HCT116 (cell line): Measurements from ENCODE around the gene ZNF695. TPM values are rescaled to one million over a fixed set of nuclear protein-coding genes. Genes with fewer than 3 reads are reported as not detected.

Experiments
- ATAC-seq: fragments of 200-7000 bp; cut with Tn5 transposase; 2 replicates; pipeline ENCODE4 v1.9.1; 2020; ENCODE audit warnings: mild to moderate bottlenecking, moderate library complexity
- BruUV-seq: library from RNA; stranded (reverse); fragments of 400-500 nt; replicated peaks from 2 replicates; lab custom pipeline; 2021; lab: Mats Ljungman, UMichigan
- CTCF ChIA-PET: fragments of 300-600 bp; sonication (Branson Sonifier 250); formaldehyde crosslinking; loops from one replicate; lab custom pipeline; 2021; ENCODE audit warnings: antibody characterized with exemption; lab: Charles Lee
- POLR2A ChIA-PET: fragments of 300-600, 350-600 bp; sonication (Branson Sonifier 250); formaldehyde crosslinking; loops from one replicate; lab custom pipeline; 2021; ENCODE audit warnings: antibody characterized with exemption; lab: Charles Lee
- RAD21 ChIA-PET, 2 experiments: fragments of 300-600 bp; sonication (Branson Sonifier 250); formaldehyde crosslinking; loops; one replicate each; lab custom pipeline; 2023; ENCODE audit warnings: low total read pairs in 2 of 2; ENCODE audit not compliant: uncharacterized antibody in 2 of 2, unreplicated experiment in 2 of 2, low non-redundant PET in 1 of 2; lab: Charles Lee
- DNase-seq: peaks from one replicate; pipeline ENCODE4 v3.0.0-alpha.2; 2010; ENCODE audit warnings: low read depth, low spot score
- H2AFZ ChIP-seq: fragments of 200-600 bp; shearing (Covaris generic), sonication (generic); 2 replicates; pipeline ENCODE4 v1.6.1; 2017; ENCODE audit warnings: low read depth, mixed run types, mixed read lengths, antibody characterized with exemption, low read length; ENCODE audit not compliant: poor library complexity, severe bottlenecking
- H3K27ac ChIP-seq: 2 replicates; pipeline ENCODE4 v1.5.1; 2012; ENCODE audit warnings: low read depth, low read length
- H3K27me3 ChIP-seq: fragments of 200-600 bp; sonication (generic); 2 replicates; pipeline ENCODE4 v1.6.1; 2016; ENCODE audit warnings: mixed run types, low read length, mixed read lengths; ENCODE audit not compliant: insufficient read depth
- H3K36me3 ChIP-seq, 2 experiments: fragments of 200-500 bp in 1 of 2; fragments of 200-600 bp in 1 of 2; sonication (Bioruptor generic) in 1 of 2; sonication (generic) in 1 of 2; 2 replicates each; pipeline versions ENCODE4 v1.5.1 to v1.6.1; 2014 to 2016; ENCODE audit warnings: low read length in 2 of 2, inconsistent platforms in 1 of 2, mixed read lengths in 1 of 2, mixed run types in 1 of 2; ENCODE audit not compliant: insufficient read depth in 2 of 2, control insufficient read depth in 1 of 2
- H3K4me1 ChIP-seq, 2 experiments: fragments of 200-600 bp in 1 of 2; sonication (generic) in 1 of 2; 2 replicates each; pipeline versions ENCODE4 v1.5.1 to v1.6.1; 2012 to 2017; ENCODE audit warnings: low read length in 2 of 2, inconsistent platforms in 1 of 2, mild to moderate bottlenecking in 1 of 2, mixed read lengths in 1 of 2, mixed run types in 1 of 2, moderate library complexity in 1 of 2; ENCODE audit not compliant: insufficient read depth in 2 of 2, control insufficient read depth in 1 of 2
- H3K4me2 ChIP-seq: fragments of 200-600 bp; sonication (generic); 2 replicates; pipeline ENCODE4 v1.6.1; 2017; ENCODE audit warnings: mixed run types, low read length, mixed read lengths
- H3K4me3 ChIP-seq, 2 experiments: fragments of 200-600 bp in 1 of 2; sonication (generic) in 1 of 2; replicated peaks in 1 of 2; 2 replicates each; pipeline ENCODE4 v1.5.1; 2011 to 2016; ENCODE audit warnings: low read length in 2 of 2, control low read depth in 1 of 2, low read depth in 1 of 2, mild to moderate bottlenecking in 1 of 2, mixed read lengths in 1 of 2, mixed run types in 1 of 2
- H3K79me2 ChIP-seq: fragments of 200-600 bp; sonication (generic); 2 replicates; pipeline ENCODE4 v1.6.1; 2017; ENCODE audit warnings: mild to moderate bottlenecking, mixed run types, low read length, moderate library complexity, mixed read lengths; ENCODE audit not compliant: insufficient read depth
- H3K9ac ChIP-seq: fragments of 200-600 bp; sonication (generic); 2 replicates; pipeline ENCODE4 v1.6.1; 2016; ENCODE audit warnings: low read length, mixed read lengths
- H3K9me2 ChIP-seq: fragments of 200-600 bp; sonication (generic), shearing (Covaris generic); 2 replicates; pipeline ENCODE4 v1.6.1; 2017; ENCODE audit warnings: mixed run types, mild to moderate bottlenecking, moderate library complexity; ENCODE audit not compliant: insufficient read depth
- H3K9me3 ChIP-seq, 2 experiments: fragments of 200-500 bp in 1 of 2; fragments of 200-600 bp in 1 of 2; sonication (Bioruptor generic) in 1 of 2; sonication (generic) in 1 of 2; 2 replicates each; pipeline ENCODE4 v1.6.1; 2014 to 2017; ENCODE audit warnings: low read length in 2 of 2, mixed read lengths in 2 of 2, inconsistent platforms in 1 of 2, low read depth in 1 of 2, mild to moderate bottlenecking in 1 of 2, mixed run types in 1 of 2, moderate library complexity in 1 of 2; ENCODE audit not compliant: control insufficient read depth in 1 of 2, insufficient read depth in 1 of 2
- H4K20me1 ChIP-seq: fragments of 200-600 bp; sonication (generic), shearing (Covaris generic); 2 replicates; pipeline ENCODE4 v1.6.1; 2017; ENCODE audit warnings: mixed run types, mild to moderate bottlenecking, moderate library complexity; ENCODE audit not compliant: insufficient read depth
- CTCF ChIP-seq, 3 experiments: fragments of 200-600 bp in 1 of 3; sonication (generic) in 1 of 3; IDR thresholded peaks in 2 of 3; conservative IDR thresholded peaks in 1 of 3; 2 replicates each; pipeline ENCODE4 v1.5.1; 2012 to 2017; ENCODE audit warnings: low read depth in 2 of 3, low read length in 2 of 3, antibody characterized with exemption in 1 of 3, borderline replicate concordance in 1 of 3, control low read depth in 1 of 3, mild to moderate bottlenecking in 1 of 3, mixed read lengths in 1 of 3, mixed run types in 1 of 3, moderate library complexity in 1 of 3; ENCODE audit not compliant: insufficient read depth in 1 of 3
- ELF1 ChIP-seq: IDR thresholded peaks from 2 replicates; pipeline ENCODE4 v1.6.1; 2012; ENCODE audit warnings: low read depth, borderline replicate concordance
- EZH2phosphoT487 ChIP-seq: fragments of 200-600 bp; IDR thresholded peaks from 2 replicates; pipeline ENCODE4 v1.6.1; 2018; ENCODE audit warnings: antibody characterized with exemption, borderline replicate concordance
- FOSL1 ChIP-seq: IDR thresholded peaks from 2 replicates; pipeline ENCODE4 v1.6.1; 2012; ENCODE audit warnings: low read depth
- JUND ChIP-seq: IDR thresholded peaks from 2 replicates; pipeline ENCODE4 v1.6.1; 2012
- POLR2A ChIP-seq: IDR thresholded peaks from 2 replicates; pipeline ENCODE4 v1.7.0; 2011; ENCODE audit warnings: borderline replicate concordance; ENCODE audit not compliant: insufficient read depth, insufficient read length; ENCODE audit errors: extremely low read depth
- REST ChIP-seq: IDR thresholded peaks from 2 replicates; pipeline ENCODE4 v1.6.1; 2012; ENCODE audit warnings: low read depth
- TCF7L2 ChIP-seq: IDR thresholded peaks from 2 replicates; pipeline ENCODE4 v1.7.0; 2011; ENCODE audit warnings: borderline replicate concordance, inconsistent platforms; ENCODE audit not compliant: insufficient read depth, insufficient read length; ENCODE audit errors: extremely low read depth
- YY1 ChIP-seq: IDR thresholded peaks from 2 replicates; pipeline ENCODE4 v1.6.1; 2011; ENCODE audit warnings: low read length, low read depth, moderate library complexity, mild to moderate bottlenecking; ENCODE audit not compliant: insufficient replicate concordance; ENCODE audit errors: extremely low read depth
- intact Hi-C: fragments of 100-400 bp; cut with micrococcal nuclease; formaldehyde crosslinking; loops from 2 replicates; pipeline ENCODE4 v1.10.0; 2022
- total RNA-seq: library from RNA; stranded (reverse); gene quantifications from one replicate; pipeline ENCODE4 v1.2.1, GENCODE V29; 2021; ENCODE audit not compliant: unreplicated experiment
- TF ChIP-seq, protein P1 (sequence below): IDR thresholded peaks from 2 replicates; pipeline ENCODE4 v1.6.1; 2011; ENCODE audit warnings: mild to moderate bottlenecking, low read length, moderate library complexity; ENCODE audit not compliant: insufficient replicate concordance; ENCODE audit errors: extremely low read depth

Gene ZNF695
- total RNA-seq, 1 experiment from 2014 or later, result 14.9 TPM

DNA sequence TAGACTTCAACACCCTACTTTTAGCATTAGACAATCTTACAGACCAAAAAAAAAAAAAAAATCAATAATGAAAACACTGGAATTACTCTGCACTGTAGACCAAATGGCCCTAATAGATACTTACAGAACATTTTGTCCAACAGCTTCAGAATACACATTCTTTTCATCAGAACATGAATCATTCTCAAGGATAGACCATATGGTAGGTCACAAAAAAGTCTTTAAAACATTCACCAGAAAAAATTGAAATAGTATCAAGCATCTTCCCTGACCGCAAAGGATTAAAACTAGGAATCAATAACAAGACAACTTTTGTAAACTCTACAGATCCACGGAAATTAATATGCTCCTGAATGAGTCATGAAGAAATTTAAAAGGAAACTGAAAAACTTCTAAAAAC, 48.2 kb upstream of the ZNF695 start (continued):
- no peak for TF ChIP-seq ELF1

GRCh38 chr1:247054992-247055415, 47.1 kb upstream of the ZNF695 start:
- no peaks in the 10 kb centered on the region for H4K20me1 ChIP-seq
- ChIA-PET RAD21 (no interaction called here), POLR2A (no interaction called here), CTCF (no interaction called here)
- H3K27me3 ChIP-seq, result no peaks in the 10 kb centered on the region
- intact Hi-C loops, result no loop called here
- no TSS peak for BruUV-seq
- H3K36me3 ChIP-seq, result no peaks in the 10 kb centered on the region; a peak in 1 of 4 replicates
- no peak overlapping the region for H2AFZ ChIP-seq
- no peak for ATAC-seq
- H3K4me2 ChIP-seq, result no peak overlapping the region
- no peak for DNase-seq
- H3K79me2 ChIP-seq, result peaks cover 71% of the 10 kb centered on the region
- peaks cover 35 to 43% of the 10 kb centered on the region in 2 experiments; a peak in 3 of 4 replicates for H3K9me3 ChIP-seq
- no peaks in the 10 kb centered on the region for H3K4me1 ChIP-seq
- TF ChIP-seq POLR2A, result no peak
- no peaks in the 10 kb centered on the region for H3K9me2 ChIP-seq
- H3K9ac ChIP-seq, result no peak overlapping the region
- no peak overlapping the region for H3K27ac ChIP-seq
- H3K4me3 ChIP-seq, result no peak overlapping the region

DNA sequence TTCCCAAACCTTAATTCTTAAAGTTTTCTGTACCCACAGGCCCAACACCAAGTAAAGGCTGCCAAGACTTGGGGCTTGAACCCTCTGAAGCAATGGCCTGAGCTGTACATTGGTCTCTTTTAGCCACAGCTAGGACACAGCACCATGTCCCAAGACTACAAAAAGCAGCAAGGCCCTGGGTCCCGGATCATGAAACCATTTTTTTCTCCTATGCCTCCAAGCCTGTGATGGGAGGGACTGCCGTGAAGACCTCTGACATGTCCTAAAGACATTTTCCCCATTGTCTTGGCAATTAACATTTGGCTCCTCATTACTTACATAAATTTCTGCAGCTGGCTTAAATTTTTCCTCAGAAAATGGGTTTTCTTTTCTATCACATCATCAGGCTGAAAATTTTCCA, 39.8 kb upstream of the ZNF695 start:
- no peak overlapping the region for H3K27ac ChIP-seq
- no peak overlapping the region for H3K9ac ChIP-seq
- no peaks in the 10 kb centered on the region for H3K27me3 ChIP-seq
- H4K20me1 ChIP-seq, result no peaks in the 10 kb centered on the region
- RAD21 ChIA-PET, result no interaction called here
- CTCF ChIA-PET, result no interaction called here
- H3K9me2 ChIP-seq, result no peaks in the 10 kb centered on the region
- no TSS peak for BruUV-seq
- H3K79me2 ChIP-seq, result peaks cover 25% of the 10 kb centered on the region
- H3K9me3 ChIP-seq, result peaks cover 35 to 37% of the 10 kb centered on the region in 2 experiments; a peak in 3 of 4 replicates
- POLR2A ChIA-PET, result no interaction called here
- DNase-seq (no peak), ATAC-seq (no peak)
- no peaks in the 10 kb centered on the region for H3K4me1 ChIP-seq
- H3K36me3 ChIP-seq, result no peaks in the 10 kb centered on the region
- H3K4me2 ChIP-seq, result no peak overlapping the region
- no peak overlapping the region for H3K4me3 ChIP-seq
- no peak overlapping the region for H2AFZ ChIP-seq
- intact Hi-C loops, result no loop called here
- TF ChIP-seq YY1 (no peak), REST (no peak), EZH2phosphoT487 (no peak), JUND (no peak), CTCF (IDR thresholded peaks at IDR 0.05 in 2 of 3, conservative IDR thresholded peaks at IDR 0.05 in 1 of 3; ENCODE audit: borderline replicate concordance in 1 of 3, insufficient read depth in 1 of 3, low read depth in 2 of 3, low read length in 2 of 3) (no peak), TCF7L2 (no peak), FOSL1 (no peak)
- TF ChIP-seq, protein P1, sequence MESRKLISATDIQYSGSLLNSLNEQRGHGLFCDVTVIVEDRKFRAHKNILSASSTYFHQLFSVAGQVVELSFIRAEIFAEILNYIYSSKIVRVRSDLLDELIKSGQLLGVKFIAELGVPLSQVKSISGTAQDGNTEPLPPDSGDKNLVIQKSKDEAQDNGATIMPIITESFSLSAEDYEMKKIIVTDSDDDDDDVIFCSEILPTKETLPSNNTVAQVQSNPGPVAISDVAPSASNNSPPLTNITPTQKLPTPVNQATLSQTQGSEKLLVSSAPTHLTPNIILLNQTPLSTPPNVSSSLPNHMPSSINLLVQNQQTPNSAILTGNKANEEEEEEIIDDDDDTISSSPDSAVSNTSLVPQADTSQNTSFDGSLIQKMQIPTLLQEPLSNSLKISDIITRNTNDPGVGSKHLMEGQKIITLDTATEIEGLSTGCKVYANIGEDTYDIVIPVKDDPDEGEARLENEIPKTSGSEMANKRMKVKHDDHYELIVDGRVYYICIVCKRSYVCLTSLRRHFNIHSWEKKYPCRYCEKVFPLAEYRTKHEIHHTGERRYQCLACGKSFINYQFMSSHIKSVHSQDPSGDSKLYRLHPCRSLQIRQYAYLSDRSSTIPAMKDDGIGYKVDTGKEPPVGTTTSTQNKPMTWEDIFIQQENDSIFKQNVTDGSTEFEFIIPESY, result no peak
